Lower lobe of right lung (tissue), 2 donors: Measurements from ENCODE around the gene COL4A2. TPM values are rescaled to one million over a fixed set of nuclear protein-coding genes. Genes with fewer than 3 reads are reported as not detected.
A peak's percentile ranks its signal among the peaks of the same experiment; 100 is the strongest.

Experiments used
- ATAC-seq, 2 donors: fragments of 200-7000 bp; cut with Tn5 transposase; one replicate each; pipeline ENCODE4 v1.9.1; 2020 to 2022; ENCODE audit warnings: mild to moderate bottlenecking in 2 of 2, moderate library complexity in 2 of 2
- DNase-seq: peaks from one replicate; pipeline ENCODE4 v3.0.0-alpha.2; 2020
- H3K27ac ChIP-seq: fragments of 200-600 bp; one replicate; pipeline ENCODE4 v1.8.0; 2022
- H3K27me3 ChIP-seq: fragments of 200-600 bp; one replicate; pipeline ENCODE4 v1.8.0; 2022; ENCODE audit warnings: low read depth
- H3K36me3 ChIP-seq: fragments of 200-600 bp; one replicate; pipeline ENCODE4 v1.8.0; 2022; ENCODE audit warnings: mild to moderate bottlenecking
- H3K4me1 ChIP-seq: fragments of 200-600 bp; one replicate; pipeline ENCODE4 v1.8.0; 2022
- H3K4me3 ChIP-seq: fragments of 200-600 bp; one replicate; pipeline ENCODE4 v1.8.0; 2022; ENCODE audit warnings: mild to moderate bottlenecking
- H3K9me3 ChIP-seq: fragments of 200-600 bp; one replicate; pipeline ENCODE4 v1.8.0; 2022
- CTCF ChIP-seq: fragments of 200-600 bp; IDR thresholded peaks from one replicate; pipeline ENCODE4 v1.8.0; 2022; ENCODE audit warnings: antibody characterized with exemption, mild to moderate bottlenecking
- intact Hi-C: fragments of 100-400 bp; cut with DNase I; formaldehyde crosslinking; loops from one replicate; pipeline ENCODE4 v1.11.0; 2022
- total RNA-seq: library from RNA; stranded (reverse); fragmentation: NEBNext Ultra II Directional; extraction: Animal tissue kit (Norgen Biotek cat#: 25700); gene quantifications from one replicate; pipeline ENCODE4 v1.2.1, GENCODE V29; 2021
- donor health status: DM: no; HTN: yes; CAD: no; lungs with severe emphysema.

COL4A2 gene
- total RNA-seq, 1 donor from 2014 or later: 185 TPM

GRCh38 chr13:110348309-110349105 lies 41.4 kb downstream of the COL4A2 start:
- Histone ChIP-seq H3K27ac (peak overlapping the region; percentile 9), H3K9me3 (no peaks in the 10 kb centered on the region), H3K27me3 (no peaks in the 10 kb centered on the region), H3K36me3 (no peaks in the 10 kb centered on the region), H3K4me3 (no peak overlapping the region), H3K4me1 (peaks cover 46% of the 10 kb centered on the region)
- TF ChIP-seq CTCF: no peak
- intact Hi-C loops: no loop called here
- ATAC-seq: no peak
- no peak for DNase-seq

GRCh38 chr13:110349239-110349638 lies 42.2 kb downstream of the COL4A2 start:
- H3K9me3 ChIP-seq: no peaks in the 10 kb centered on the region
- no peak for TF ChIP-seq CTCF
- ATAC-seq (no peak), DNase-seq (no peak)
- H3K4me1 ChIP-seq: peaks cover 49% of the 10 kb centered on the region
- no peak overlapping the region for H3K4me3 ChIP-seq
- intact Hi-C loops: no loop called here
- H3K36me3 ChIP-seq: no peaks in the 10 kb centered on the region
- H3K27me3 ChIP-seq: no peaks in the 10 kb centered on the region
- H3K27ac ChIP-seq: peak overlapping the region; percentile 9

- Histone ChIP-seq H3K9me3 (no peaks in the 10 kb centered on the region), H3K36me3 (no peaks in the 10 kb centered on the region), H3K4me1 (peaks cover 54% of the 10 kb centered on the region), H3K4me3 (no peak overlapping the region), H3K27me3 (no peaks in the 10 kb centered on the region), H3K27ac (no peak overlapping the region)
- intact Hi-C loops: no loop called here
- no peak for TF ChIP-seq CTCF
- ATAC-seq (no peak), DNase-seq (no peak)
Observed at GRCh38 chr13:110350049-110350448, 43.0 kb downstream of the COL4A2 start.

GRCh38 chr13:110350509-110350908 lies 43.4 kb downstream of the COL4A2 start:
- H3K27ac ChIP-seq: no peak overlapping the region
- no peak for ATAC-seq

GRCh38 chr13:110351636-110352420 lies 44.7 kb downstream of the COL4A2 start:
- Histone ChIP-seq H3K27me3 (no peaks in the 10 kb centered on the region), H3K36me3 (no peaks in the 10 kb centered on the region), H3K4me3 (no peak overlapping the region), H3K27ac (peak overlapping the region; percentile 58), H3K4me1 (peaks cover 48% of the 10 kb centered on the region), H3K9me3 (no peaks in the 10 kb centered on the region)
- no peak for TF ChIP-seq CTCF
- intact Hi-C loops: no loop called here
- DNase-seq (no peak), ATAC-seq (no peak)

More at GRCh38 chr13:110350509-110350908, 43.4 kb downstream of the COL4A2 start:
- no peak for DNase-seq
- H3K27me3 ChIP-seq: no peaks in the 10 kb centered on the region
- TF ChIP-seq CTCF: no peak
- no peaks in the 10 kb centered on the region for H3K9me3 ChIP-seq
- H3K4me3 ChIP-seq: no peak overlapping the region
- intact Hi-C loops: no loop called here
- H3K36me3 ChIP-seq: no peaks in the 10 kb centered on the region
- H3K4me1 ChIP-seq: peaks cover 49% of the 10 kb centered on the region
